HCT116 (cell line): ENCODE data around the gene ZNF652. TPM values are rescaled to one million over a fixed set of nuclear protein-coding genes. Genes with fewer than 3 reads are reported as not detected.

ENCODE experiments used
- ATAC-seq: fragments of 200-7000 bp; cut with Tn5 transposase; 2 replicates; pipeline ENCODE4 v1.9.1; 2020; ENCODE audit warnings: mild to moderate bottlenecking, moderate library complexity
- BruUV-seq: library from RNA; stranded (reverse); fragments of 400-500 nt; replicated peaks from 2 replicates; lab custom pipeline; 2021; lab: Mats Ljungman, UMichigan
- CTCF ChIA-PET: fragments of 300-600 bp; sonication (Branson Sonifier 250); formaldehyde crosslinking; loops from one replicate; lab custom pipeline; 2021; ENCODE audit warnings: antibody characterized with exemption; lab: Charles Lee
- POLR2A ChIA-PET: fragments of 300-600, 350-600 bp; sonication (Branson Sonifier 250); formaldehyde crosslinking; loops from one replicate; lab custom pipeline; 2021; ENCODE audit warnings: antibody characterized with exemption; lab: Charles Lee
- RAD21 ChIA-PET, 2 experiments: fragments of 300-600 bp; sonication (Branson Sonifier 250); formaldehyde crosslinking; loops; one replicate each; lab custom pipeline; 2023; ENCODE audit warnings: low total read pairs in 2 of 2; ENCODE audit not compliant: uncharacterized antibody in 2 of 2, unreplicated experiment in 2 of 2, low non-redundant PET in 1 of 2; lab: Charles Lee
- DNase-seq: peaks from one replicate; pipeline ENCODE4 v3.0.0-alpha.2; 2010; ENCODE audit warnings: low read depth, low spot score
- H2AFZ ChIP-seq: fragments of 200-600 bp; shearing (Covaris generic), sonication (generic); 2 replicates; pipeline ENCODE4 v1.6.1; 2017; ENCODE audit warnings: low read depth, mixed run types, mixed read lengths, antibody characterized with exemption, low read length; ENCODE audit not compliant: poor library complexity, severe bottlenecking
- H3K27ac ChIP-seq: 2 replicates; pipeline ENCODE4 v1.5.1; 2012; ENCODE audit warnings: low read depth, low read length
- H3K27me3 ChIP-seq: fragments of 200-600 bp; sonication (generic); 2 replicates; pipeline ENCODE4 v1.6.1; 2016; ENCODE audit warnings: mixed run types, low read length, mixed read lengths; ENCODE audit not compliant: insufficient read depth
- H3K36me3 ChIP-seq, 2 experiments: fragments of 200-500 bp in 1 of 2; fragments of 200-600 bp in 1 of 2; sonication (Bioruptor generic) in 1 of 2; sonication (generic) in 1 of 2; 2 replicates each; pipeline versions ENCODE4 v1.5.1 to v1.6.1; 2014 to 2016; ENCODE audit warnings: low read length in 2 of 2, inconsistent platforms in 1 of 2, mixed read lengths in 1 of 2, mixed run types in 1 of 2; ENCODE audit not compliant: insufficient read depth in 2 of 2, control insufficient read depth in 1 of 2
- H3K4me1 ChIP-seq, 2 experiments: fragments of 200-600 bp in 1 of 2; sonication (generic) in 1 of 2; 2 replicates each; pipeline versions ENCODE4 v1.5.1 to v1.6.1; 2012 to 2017; ENCODE audit warnings: low read length in 2 of 2, inconsistent platforms in 1 of 2, mild to moderate bottlenecking in 1 of 2, mixed read lengths in 1 of 2, mixed run types in 1 of 2, moderate library complexity in 1 of 2; ENCODE audit not compliant: insufficient read depth in 2 of 2, control insufficient read depth in 1 of 2
- H3K4me2 ChIP-seq: fragments of 200-600 bp; sonication (generic); 2 replicates; pipeline ENCODE4 v1.6.1; 2017; ENCODE audit warnings: mixed run types, low read length, mixed read lengths
- H3K4me3 ChIP-seq, 2 experiments: fragments of 200-600 bp in 1 of 2; sonication (generic) in 1 of 2; replicated peaks in 1 of 2; 2 replicates each; pipeline ENCODE4 v1.5.1; 2011 to 2016; ENCODE audit warnings: low read length in 2 of 2, control low read depth in 1 of 2, low read depth in 1 of 2, mild to moderate bottlenecking in 1 of 2, mixed read lengths in 1 of 2, mixed run types in 1 of 2
- H3K79me2 ChIP-seq: fragments of 200-600 bp; sonication (generic); 2 replicates; pipeline ENCODE4 v1.6.1; 2017; ENCODE audit warnings: mild to moderate bottlenecking, mixed run types, low read length, moderate library complexity, mixed read lengths; ENCODE audit not compliant: insufficient read depth
- H3K9ac ChIP-seq: fragments of 200-600 bp; sonication (generic); 2 replicates; pipeline ENCODE4 v1.6.1; 2016; ENCODE audit warnings: low read length, mixed read lengths
- H3K9me2 ChIP-seq: fragments of 200-600 bp; sonication (generic), shearing (Covaris generic); 2 replicates; pipeline ENCODE4 v1.6.1; 2017; ENCODE audit warnings: mixed run types, mild to moderate bottlenecking, moderate library complexity; ENCODE audit not compliant: insufficient read depth
- H3K9me3 ChIP-seq, 2 experiments: fragments of 200-500 bp in 1 of 2; fragments of 200-600 bp in 1 of 2; sonication (Bioruptor generic) in 1 of 2; sonication (generic) in 1 of 2; 2 replicates each; pipeline ENCODE4 v1.6.1; 2014 to 2017; ENCODE audit warnings: low read length in 2 of 2, mixed read lengths in 2 of 2, inconsistent platforms in 1 of 2, low read depth in 1 of 2, mild to moderate bottlenecking in 1 of 2, mixed run types in 1 of 2, moderate library complexity in 1 of 2; ENCODE audit not compliant: control insufficient read depth in 1 of 2, insufficient read depth in 1 of 2
- H4K20me1 ChIP-seq: fragments of 200-600 bp; sonication (generic), shearing (Covaris generic); 2 replicates; pipeline ENCODE4 v1.6.1; 2017; ENCODE audit warnings: mixed run types, mild to moderate bottlenecking, moderate library complexity; ENCODE audit not compliant: insufficient read depth
- ATF3 ChIP-seq: IDR thresholded peaks from 2 replicates; pipeline ENCODE4 v1.6.1; 2012
- CBX3 ChIP-seq: IDR thresholded peaks from 2 replicates; pipeline ENCODE4 v1.6.1; 2012; ENCODE audit warnings: low read depth
- CEBPB ChIP-seq: IDR thresholded peaks from 2 replicates; pipeline ENCODE4 v1.6.1; 2012; ENCODE audit warnings: low read depth
- EGR1 ChIP-seq: IDR thresholded peaks from 2 replicates; pipeline ENCODE4 v1.6.1; 2012; ENCODE audit warnings: low read depth
- ELF1 ChIP-seq: IDR thresholded peaks from 2 replicates; pipeline ENCODE4 v1.6.1; 2012; ENCODE audit warnings: low read depth, borderline replicate concordance
- EZH2 ChIP-seq: fragments of 200-600 bp; sonication (generic); IDR thresholded peaks from 2 replicates; pipeline ENCODE4 v1.6.1; 2017; ENCODE audit warnings: antibody characterized with exemption, mixed run types
- EZH2phosphoT487 ChIP-seq: fragments of 200-600 bp; IDR thresholded peaks from 2 replicates; pipeline ENCODE4 v1.6.1; 2018; ENCODE audit warnings: antibody characterized with exemption, borderline replicate concordance
- FOSL1 ChIP-seq: IDR thresholded peaks from 2 replicates; pipeline ENCODE4 v1.6.1; 2012; ENCODE audit warnings: low read depth
- MAX ChIP-seq: IDR thresholded peaks from 2 replicates; pipeline ENCODE4 v1.6.1; 2012
- POLR2A ChIP-seq: IDR thresholded peaks from 2 replicates; pipeline ENCODE4 v1.7.0; 2011; ENCODE audit warnings: borderline replicate concordance; ENCODE audit not compliant: insufficient read depth, insufficient read length; ENCODE audit errors: extremely low read depth
- POLR2AphosphoS5 ChIP-seq: IDR thresholded peaks from 2 replicates; pipeline ENCODE4 v1.6.1; 2011; ENCODE audit warnings: mild to moderate bottlenecking, low read depth, low read length, moderate library complexity
- RAD21 ChIP-seq: IDR thresholded peaks from 2 replicates; pipeline ENCODE4 v1.6.1; 2012; ENCODE audit warnings: low read depth, mild to moderate bottlenecking
- REST ChIP-seq: IDR thresholded peaks from 2 replicates; pipeline ENCODE4 v1.6.1; 2012; ENCODE audit warnings: low read depth
- SIN3A ChIP-seq: IDR thresholded peaks from 2 replicates; pipeline ENCODE4 v1.6.1; 2012; ENCODE audit warnings: low read depth
- SP1 ChIP-seq: IDR thresholded peaks from 2 replicates; pipeline ENCODE4 v1.6.1; 2012; ENCODE audit warnings: low read depth
- SRF ChIP-seq: IDR thresholded peaks from 2 replicates; pipeline ENCODE4 v1.6.1; 2012; ENCODE audit warnings: low read depth
- TCF7L2 ChIP-seq: IDR thresholded peaks from 2 replicates; pipeline ENCODE4 v1.7.0; 2011; ENCODE audit warnings: borderline replicate concordance, inconsistent platforms; ENCODE audit not compliant: insufficient read depth, insufficient read length; ENCODE audit errors: extremely low read depth
- ZBTB33 ChIP-seq: IDR thresholded peaks from 2 replicates; pipeline ENCODE4 v1.6.1; 2011; ENCODE audit warnings: mild to moderate bottlenecking, low read length, moderate library complexity; ENCODE audit not compliant: insufficient replicate concordance; ENCODE audit errors: extremely low read depth
- ZFX ChIP-seq: fragments of 450-650 bp; IDR thresholded peaks from 2 replicates; pipeline ENCODE4 v1.6.1; 2017
- ZNF274 ChIP-seq: fragments of 200-500 bp; sonication (Bioruptor generic); IDR thresholded peaks from 2 replicates; pipeline ENCODE4 v1.6.1; 2014; ENCODE audit warnings: mild to moderate bottlenecking, low read depth, low read length, inconsistent platforms
- intact Hi-C: fragments of 100-400 bp; cut with micrococcal nuclease; formaldehyde crosslinking; loops from 2 replicates; pipeline ENCODE4 v1.10.0; 2022
- total RNA-seq: library from RNA; stranded (reverse); gene quantifications from one replicate; pipeline ENCODE4 v1.2.1, GENCODE V29; 2021; ENCODE audit not compliant: unreplicated experiment

ZNF652 gene
- total RNA-seq, 1 experiment from 2014 or later = 27.8 TPM

GRCh38 chr17:49255125-49255524 is 106.9 kb downstream of the ZNF652 start:
- POLR2A ChIA-PET = no interaction called here
- no peak overlapping the region for H3K27ac ChIP-seq
- BruUV-seq = no TSS peak
- no peaks in the 10 kb centered on the region for H4K20me1 ChIP-seq
- no peaks in the 10 kb centered on the region for H3K79me2 ChIP-seq
- no peak overlapping the region for H3K4me2 ChIP-seq
- ATAC-seq (no peak), DNase-seq (no peak)
- H3K9me2 ChIP-seq = no peaks in the 10 kb centered on the region
- intact Hi-C loops = no loop called here
- H3K4me1 ChIP-seq = peaks cover 13 to 17% of the 10 kb centered on the region in 2 experiments; a peak in 3 of 4 replicates
- CTCF ChIA-PET = interaction anchor here (1.3 kb wide), 1 partner anchor 19 kb away, joined by 3 read pairs; no protein-coding TSS in a partner anchor
- H2AFZ ChIP-seq = no peak overlapping the region
- H3K9me3 ChIP-seq = no peaks in the 10 kb centered on the region
- H3K4me3 ChIP-seq = no peak overlapping the region
- TF ChIP-seq ELF1 (no peak), CBX3 (no peak), REST (no peak), TCF7L2 (no peak), RAD21 (no peak), SRF (no peak), CEBPB (no peak), EZH2phosphoT487 (no peak), SP1 (no peak), ZFX (no peak), POLR2AphosphoS5 (no peak), ZBTB33 (no peak), POLR2A (no peak), SIN3A (no peak), EZH2 (no peak), ATF3 (no peak), ZNF274 (no peak), FOSL1 (no peak), MAX (no peak), EGR1 (no peak)
- RAD21 ChIA-PET = no interaction called here
- no peaks in the 10 kb centered on the region for H3K27me3 ChIP-seq
- no peak overlapping the region for H3K9ac ChIP-seq
- no peaks in the 10 kb centered on the region for H3K36me3 ChIP-seq
